HG03103 (cell line): ENCODE results near the gene SRP72.
"Not testable (repeated sequence)": the region's sequence is repeated elsewhere in the genome, so short reads cannot be mapped to it uniquely, and the experiment has no call there.

Experiments used
- ATAC-seq: cut with Tn5 transposase; IDR thresholded peaks from one replicate; pipeline ENCODE4 v1.9.1; 2021; ENCODE audit warnings: low read depth; ENCODE audit not compliant: unreplicated experiment

Gene SRP72

DNA sequence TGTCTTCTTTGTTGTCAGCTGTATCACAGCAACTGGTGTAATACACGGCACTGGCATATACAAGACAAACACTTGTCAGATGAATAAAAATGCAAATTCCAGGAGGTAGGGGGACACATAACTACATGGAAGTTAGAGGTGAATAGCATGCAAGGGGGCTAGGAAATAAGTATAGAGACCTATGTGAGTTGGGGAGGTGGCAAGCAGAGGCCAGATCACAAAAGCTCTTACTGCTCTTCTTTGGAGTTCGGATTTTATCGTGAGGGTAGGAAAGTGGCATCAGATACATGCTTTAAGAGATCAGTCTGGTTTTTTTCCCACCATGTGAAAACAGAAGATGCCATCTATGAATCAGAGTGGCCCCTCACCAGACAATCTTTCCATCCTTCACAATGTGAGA, 2.8 kb upstream of the SRP72 start:
- no peak for ATAC-seq

DNA sequence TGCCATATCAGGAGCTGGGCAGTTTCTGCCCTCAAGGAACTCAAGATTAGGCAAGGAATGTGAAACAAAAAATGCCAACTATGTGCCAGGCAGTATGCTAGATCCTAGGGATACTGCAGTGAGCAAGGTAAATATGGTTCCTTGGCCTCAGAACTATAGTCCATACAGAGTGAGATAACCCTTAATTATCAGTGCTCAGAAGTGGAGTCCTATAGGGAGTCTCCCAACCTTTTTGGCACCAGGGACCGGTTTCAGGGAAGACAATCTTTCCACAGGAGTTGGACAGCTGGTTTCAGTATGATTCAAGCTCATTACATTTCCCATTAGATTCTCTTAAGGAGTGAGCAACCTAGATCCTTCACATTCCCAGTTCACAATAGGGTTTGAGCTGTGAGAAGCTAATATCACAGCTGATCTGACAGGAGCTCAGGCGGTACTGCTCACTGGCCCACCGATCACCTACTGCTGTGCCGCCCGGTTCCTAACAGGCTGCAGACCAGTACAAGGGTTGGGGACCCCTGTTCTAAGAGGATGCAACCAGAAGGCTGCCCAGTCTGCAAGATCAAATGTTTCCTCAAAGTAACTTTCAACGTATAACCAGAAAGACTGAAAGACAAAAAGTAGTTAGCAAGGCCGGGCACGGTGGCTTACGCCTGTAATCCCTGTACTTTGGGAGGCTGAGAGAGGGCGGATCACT, 1.7 kb upstream of the SRP72 start:
- ATAC-seq, result no peak

DNA sequence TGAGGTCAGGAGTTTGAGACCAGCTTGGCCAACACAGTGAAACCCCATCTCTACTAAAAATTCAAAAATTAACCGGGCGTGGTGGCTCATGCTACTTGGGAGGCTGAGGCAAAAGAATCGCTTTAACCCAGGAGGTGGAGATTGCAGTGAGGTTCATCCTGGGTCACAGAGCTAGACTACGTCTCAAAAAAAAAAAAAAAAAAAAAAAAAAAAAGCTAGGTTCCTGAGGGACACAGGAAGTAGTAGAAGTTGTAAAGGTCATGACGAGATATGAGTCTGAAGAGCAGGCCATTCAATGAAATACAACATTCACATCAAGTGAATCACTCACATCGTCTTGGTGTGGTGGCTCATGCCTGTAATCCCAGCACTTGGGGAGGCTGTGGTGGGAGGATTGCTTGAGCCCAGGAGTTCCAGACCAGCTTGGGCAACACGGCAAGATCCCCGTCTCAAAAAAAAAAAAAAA, 1.1 kb upstream of the SRP72 start:
- not testable (repeated sequence) for ATAC-seq

DNA sequence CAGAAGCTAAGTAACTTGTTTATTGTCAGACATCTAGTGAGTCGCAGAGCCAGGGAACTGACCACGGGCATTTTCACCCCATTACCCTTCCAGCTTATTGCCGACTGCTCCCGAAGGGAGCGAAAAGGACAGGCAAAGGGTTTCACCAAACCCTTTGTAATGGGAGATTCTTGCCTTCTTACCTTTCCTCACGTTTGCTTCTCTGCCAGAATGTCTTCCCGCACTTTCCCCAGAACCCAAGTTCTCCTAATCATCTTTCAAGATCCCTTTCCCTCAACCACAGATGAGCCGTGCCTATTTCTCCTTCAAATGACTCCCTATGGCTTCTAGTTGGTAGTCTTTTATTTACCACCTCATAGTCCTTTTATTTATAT, 520 bp upstream of the SRP72 start:
- no peak for ATAC-seq

DNA sequence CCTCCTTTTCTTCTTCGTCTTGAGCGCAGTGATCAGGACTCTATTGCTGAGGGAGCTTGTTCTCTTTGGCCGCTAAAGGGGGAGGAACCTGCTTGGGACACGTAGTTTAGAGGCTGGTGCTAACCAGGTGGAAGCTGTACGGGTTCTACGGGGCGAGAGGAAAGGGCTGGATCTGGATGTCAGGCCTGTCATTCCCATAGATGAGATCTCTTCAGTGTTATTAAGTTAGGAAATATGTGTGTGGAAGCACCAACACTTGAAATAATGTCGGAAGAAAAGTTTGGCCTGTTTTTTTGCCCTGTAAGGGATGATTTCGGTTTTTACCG, 643 bp downstream of the SRP72 start:
- ATAC-seq, result peak; percentile 28

GRCh38 chr4:56469489-56470210, 2.2 kb downstream of the SRP72 start:
- no peak for ATAC-seq

DNA sequence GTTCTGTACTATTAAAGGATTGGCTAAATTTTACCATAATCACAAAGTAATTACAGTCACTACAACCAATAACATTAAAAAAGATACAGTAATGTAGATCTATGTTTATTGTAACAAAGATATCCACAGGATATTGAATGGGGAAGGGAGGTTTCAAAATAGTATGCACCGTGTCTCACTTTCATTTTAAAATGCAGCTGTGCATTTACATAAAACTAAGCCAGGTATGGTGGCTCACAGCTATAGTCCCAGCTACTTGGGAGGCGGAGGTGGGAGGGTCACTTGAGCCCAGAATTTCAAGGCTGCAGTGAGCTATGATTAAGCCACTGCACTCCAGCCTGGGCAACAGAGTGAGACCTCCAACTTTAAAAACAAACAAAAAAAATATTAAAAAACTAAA, 8.5 kb downstream of the SRP72 start:
- peak; percentile 90 for ATAC-seq

GRCh38 chr4:56477192-56477702, 9.8 kb downstream of the SRP72 start:
- ATAC-seq, result no peak

- ATAC-seq, result no peak
Measured at GRCh38 chr4:56480691-56481090, 13.3 kb downstream of the SRP72 start.

DNA sequence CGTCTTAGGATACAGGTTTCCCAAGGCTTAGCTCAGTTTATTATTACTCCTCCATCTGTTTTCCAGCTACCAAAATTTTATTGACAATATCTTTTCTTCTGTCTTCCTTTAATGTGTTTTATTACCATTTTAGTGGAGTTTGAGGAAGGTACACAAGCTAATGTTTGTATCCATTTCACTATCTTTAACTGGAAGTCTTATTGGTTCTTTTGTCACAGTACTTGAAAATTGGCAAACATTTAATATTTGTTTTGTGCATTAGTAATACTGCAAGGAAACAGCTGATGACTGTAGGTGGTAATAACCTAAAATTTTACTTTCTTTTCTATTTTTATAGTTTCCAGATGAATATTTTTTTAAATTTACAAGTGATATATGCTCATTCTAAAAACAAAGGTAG, 28.8 kb downstream of the SRP72 start:
- ATAC-seq, result no peak

- ATAC-seq, result peak; percentile 55
Measured at GRCh38 chr4:56505269-56506130, 38.1 kb downstream of the SRP72 start, which contains the start of gene ARL9. ARL9 (plus strand) TSS chr4:56505791; CDS start chr4:56505863, 72 bp downstream.

DNA sequence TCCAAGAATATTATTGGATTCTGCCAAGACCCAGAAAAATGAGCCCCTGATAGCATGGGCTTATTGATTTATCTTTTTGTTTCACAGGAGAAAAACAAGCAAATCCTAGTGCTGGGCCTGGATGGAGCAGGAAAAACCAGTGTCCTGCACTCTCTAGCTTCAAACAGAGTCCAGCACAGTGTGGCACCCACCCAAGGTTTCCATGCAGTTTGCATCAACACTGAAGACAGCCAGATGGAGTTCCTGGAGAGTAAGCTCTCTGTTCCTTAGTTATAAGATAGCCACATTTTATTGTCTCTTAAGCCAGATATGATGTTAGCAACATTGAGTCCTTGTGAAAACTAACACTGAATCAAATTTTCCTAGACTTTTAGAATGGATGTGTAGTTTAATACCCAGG, 43.7 kb downstream of the SRP72 start:
- no peak for ATAC-seq

DNA sequence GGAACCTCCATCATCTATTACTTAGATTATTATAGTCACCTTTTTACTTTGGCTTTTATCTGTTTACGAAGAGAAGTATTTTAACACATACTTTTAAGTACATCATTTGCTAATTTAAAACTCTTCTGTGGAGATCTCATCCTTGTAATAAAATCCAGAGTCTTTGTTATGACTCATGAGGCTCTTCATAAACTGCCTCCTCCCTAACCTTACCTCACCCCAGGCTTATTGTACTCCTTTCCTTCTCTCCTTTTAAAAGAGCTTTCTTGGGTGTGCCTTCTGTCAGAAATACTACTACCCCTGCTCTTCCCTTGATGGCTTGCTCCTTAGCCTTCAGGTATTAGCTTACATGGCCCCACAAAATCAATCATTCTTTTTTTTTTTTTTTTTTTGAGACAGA, 44.7 kb downstream of the SRP72 start:
- ATAC-seq, result no peak

DNA sequence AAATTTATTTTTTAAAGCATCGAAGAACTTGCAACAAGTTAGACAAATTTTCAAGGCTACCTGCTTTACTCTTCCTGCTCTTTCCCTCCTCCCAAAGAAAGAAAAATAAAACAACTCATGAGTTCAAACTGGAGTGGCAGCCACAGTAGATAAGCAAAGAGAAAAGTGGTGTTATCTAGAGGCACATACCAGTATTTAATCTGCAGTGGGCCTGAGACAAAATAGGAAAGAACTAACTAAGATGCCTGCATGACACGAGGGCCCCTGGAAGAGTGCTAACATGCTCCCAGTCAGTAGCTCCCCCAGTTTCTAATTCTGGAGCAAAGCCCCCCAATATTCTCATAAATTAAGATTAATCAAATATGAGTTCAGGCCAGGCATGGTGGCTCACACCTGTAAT, 46.1 kb downstream of the SRP72 start:
- ATAC-seq, result no peak

GRCh38 chr4:56530269-56531148, 63.1 kb downstream of the SRP72 start:
- peak; percentile 97 for ATAC-seq

DNA sequence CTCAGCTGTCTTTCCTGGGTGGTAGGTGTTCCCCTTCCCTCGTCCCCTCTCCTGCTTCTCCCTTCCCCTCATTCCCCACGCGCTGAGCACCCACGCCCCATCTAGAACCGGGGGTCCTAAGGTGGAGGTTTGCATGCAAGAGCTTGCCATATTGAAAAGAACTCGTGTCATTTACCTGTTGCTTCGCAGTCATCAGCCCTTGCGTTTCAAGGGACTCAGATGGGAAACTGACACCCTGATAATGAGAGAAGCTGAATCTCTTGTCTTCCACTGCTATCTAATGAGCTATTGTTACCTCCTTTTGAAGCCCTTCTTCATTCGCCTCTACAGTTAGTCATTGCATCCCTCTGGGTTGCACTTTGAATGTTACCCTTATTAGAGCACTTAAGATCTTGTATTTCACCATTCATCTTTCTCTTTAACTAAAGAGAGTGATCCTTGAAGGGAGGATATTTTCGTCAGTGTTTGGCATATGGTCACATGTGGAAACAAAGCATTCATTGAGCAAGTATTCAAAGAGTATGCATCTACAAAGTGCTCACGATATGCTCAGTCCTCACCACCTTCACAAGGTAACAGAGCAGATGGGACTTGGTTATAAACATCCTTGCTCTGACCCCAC, 63.8 kb downstream of the SRP72 start:
- no peak for ATAC-seq

- no peak for ATAC-seq
Measured at GRCh38 chr4:56531823-56532222, 64.4 kb downstream of the SRP72 start.

- ATAC-seq, result no peak
Measured at GRCh38 chr4:56532239-56532638, 64.8 kb downstream of the SRP72 start.

DNA sequence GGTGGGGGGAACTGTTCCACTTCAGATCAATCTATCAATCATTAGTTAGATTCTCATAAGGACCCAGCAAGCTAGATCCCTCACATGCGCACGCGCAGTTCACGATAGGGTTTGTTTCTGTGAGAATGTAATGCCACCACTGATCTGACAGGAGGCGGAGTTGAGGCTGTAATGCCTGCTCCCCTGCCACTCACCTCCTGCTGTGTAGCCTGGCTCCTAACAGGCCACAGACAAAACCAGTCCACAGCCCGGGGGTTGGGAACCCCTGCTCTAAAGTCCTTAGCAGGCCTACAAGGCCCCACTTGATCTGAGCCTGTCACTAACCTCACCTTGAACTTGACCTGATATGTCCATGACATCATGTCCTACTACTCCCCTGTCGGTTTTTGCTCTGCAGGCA, 68.5 kb downstream of the SRP72 start:
- no peak for ATAC-seq

DNA sequence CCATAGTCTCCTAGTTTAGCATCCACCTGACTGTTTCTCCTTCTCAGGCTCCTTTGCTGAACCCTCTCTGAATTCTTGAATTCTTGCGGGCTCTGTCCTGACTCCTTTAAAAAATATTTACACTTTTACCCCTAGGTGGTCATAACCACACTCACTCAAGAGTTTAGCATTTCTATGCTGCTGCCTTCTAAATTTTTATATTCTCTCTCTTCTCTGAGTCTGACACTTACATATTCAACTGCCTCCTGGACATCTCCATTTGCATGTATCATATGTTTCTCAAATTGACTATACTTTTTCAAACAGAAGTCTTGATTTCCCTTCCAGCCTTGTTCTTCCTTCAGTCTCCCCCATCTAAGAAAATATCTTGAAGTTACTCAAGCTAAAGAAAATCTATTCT, 69.7 kb downstream of the SRP72 start:
- ATAC-seq, result no peak
